Mesenchymal stem cell (in vitro differentiated cells and primary cell): Measurements from ENCODE around the gene PEX16.

Experiments used
- DNase-seq: peaks from one replicate; pipeline ENCODE4 v3.0.0-alpha.2; 2013
- H2AFZ ChIP-seq: one replicate; pipeline ENCODE4 v1.6.1; 2013; ENCODE audit warnings: low read depth, mild to moderate bottlenecking, control low read depth, inconsistent platforms, low read length, moderate library complexity
- H2AK5ac ChIP-seq: 2 replicates; pipeline ENCODE4 v1.6.1; 2013; ENCODE audit warnings: low read length, moderate library complexity, mild to moderate bottlenecking, inconsistent platforms; ENCODE audit not compliant: severe bottlenecking
- H2BK120ac ChIP-seq: one replicate; pipeline ENCODE4 v1.6.1; 2013; ENCODE audit warnings: low read depth, mild to moderate bottlenecking, inconsistent platforms, low read length, moderate library complexity
- H2BK12ac ChIP-seq, 2 experiments: one replicate each; pipeline ENCODE4 v1.6.1; 2013; ENCODE audit warnings: inconsistent platforms in 2 of 2, low read length in 2 of 2, mild to moderate bottlenecking in 2 of 2, moderate library complexity in 2 of 2, control low read depth in 1 of 2
- H2BK15ac ChIP-seq: one replicate; pipeline ENCODE4 v1.6.1; 2013; ENCODE audit warnings: mild to moderate bottlenecking, low read depth, inconsistent platforms; ENCODE audit not compliant: poor library complexity, severe bottlenecking
- H2BK5ac ChIP-seq: 2 replicates; pipeline ENCODE4 v1.6.1; 2013; ENCODE audit warnings: low read depth, mild to moderate bottlenecking, low read length, control low read depth, inconsistent platforms; ENCODE audit not compliant: poor library complexity, severe bottlenecking
- H3K14ac ChIP-seq, 2 experiments: one replicate each; pipeline ENCODE4 v1.6.1; 2013; ENCODE audit warnings: inconsistent platforms in 2 of 2, low read length in 2 of 2, control low read depth in 1 of 2, mild to moderate bottlenecking in 1 of 2, moderate library complexity in 1 of 2
- H3K18ac ChIP-seq, 2 experiments: one replicate each; pipeline ENCODE4 v1.6.1; 2013; ENCODE audit warnings: inconsistent platforms in 2 of 2, low read length in 2 of 2, control low read depth in 1 of 2, low read depth in 1 of 2, mild to moderate bottlenecking in 1 of 2
- H3K23ac ChIP-seq, 2 experiments: one replicate each; pipeline ENCODE4 v1.6.1; 2013; ENCODE audit warnings: inconsistent platforms in 2 of 2, low read length in 2 of 2, mild to moderate bottlenecking in 2 of 2, moderate library complexity in 2 of 2, control low read depth in 1 of 2
- H3K27ac ChIP-seq: 2 replicates; pipeline ENCODE4 v1.5.1; 2013; ENCODE audit warnings: mild to moderate bottlenecking, moderate library complexity, low read length, control low read depth, inconsistent platforms; ENCODE audit not compliant: poor library complexity, severe bottlenecking
- H3K27me3 ChIP-seq, 2 experiments: 2 replicates each; pipeline versions ENCODE4 v1.6.1 to v1.7.0; 2013; ENCODE audit warnings: low read length in 2 of 2, mild to moderate bottlenecking in 2 of 2, moderate library complexity in 2 of 2, control low read depth in 1 of 2, inconsistent platforms in 1 of 2; ENCODE audit not compliant: control insufficient read depth in 1 of 2, insufficient read depth in 1 of 2
- H3K36me3 ChIP-seq, 2 experiments: 2 replicates each; pipeline versions ENCODE4 v1.6.1 to v1.7.0; 2013; ENCODE audit warnings: low read length in 2 of 2, control low read depth in 1 of 2, inconsistent platforms in 1 of 2, low read depth in 1 of 2, mild to moderate bottlenecking in 1 of 2; ENCODE audit not compliant: insufficient read depth in 2 of 2, control insufficient read depth in 1 of 2
- H3K4ac ChIP-seq, 2 experiments: one replicate each; pipeline ENCODE4 v1.6.1; 2013; ENCODE audit warnings: inconsistent platforms in 2 of 2, low read length in 2 of 2, mild to moderate bottlenecking in 2 of 2, moderate library complexity in 2 of 2, control low read depth in 1 of 2, low read depth in 1 of 2
- H3K4me1 ChIP-seq: 2 replicates; pipeline ENCODE4 v1.6.1; 2013; ENCODE audit warnings: low read depth, low read length, control low read depth; ENCODE audit not compliant: control insufficient read depth, insufficient read depth
- H3K4me2 ChIP-seq: 2 replicates; pipeline ENCODE4 v1.6.1; 2013; ENCODE audit warnings: low read length, mild to moderate bottlenecking, inconsistent platforms; ENCODE audit not compliant: poor library complexity, severe bottlenecking
- H3K4me3 ChIP-seq, 2 experiments: 2 replicates each; pipeline versions ENCODE4 v1.5.1 to v1.7.0; 2013; ENCODE audit warnings: low read length in 2 of 2, mild to moderate bottlenecking in 2 of 2, control low read depth in 1 of 2, low read depth in 1 of 2; ENCODE audit not compliant: insufficient read depth in 1 of 2
- H3K79me1 ChIP-seq: replicated peaks from 2 replicates; pipeline ENCODE4 v1.6.1; 2013; ENCODE audit warnings: mild to moderate bottlenecking, control low read depth, low read length, inconsistent platforms; ENCODE audit not compliant: poor library complexity, severe bottlenecking
- H3K9ac ChIP-seq: 2 replicates; pipeline ENCODE4 v1.7.0; 2013; ENCODE audit warnings: mild to moderate bottlenecking, low read length, moderate library complexity
- H3K9me3 ChIP-seq: 2 replicates; pipeline ENCODE4 v1.7.0; 2013; ENCODE audit warnings: mild to moderate bottlenecking, low read length; ENCODE audit not compliant: control insufficient read depth
- H4K8ac ChIP-seq: one replicate; pipeline ENCODE4 v1.6.1; 2013; ENCODE audit warnings: inconsistent platforms, mild to moderate bottlenecking, low read length, moderate library complexity
- H4K91ac ChIP-seq: one replicate; pipeline ENCODE4 v1.6.1; 2013; ENCODE audit warnings: mild to moderate bottlenecking, low read length, inconsistent platforms
- WGBS: methylation state at CpG from one replicate; pipeline ENCODE4 v1.1.7; 2013; ENCODE audit warnings: mixed read lengths; 5-methylcytosine and 5-hydroxymethylcytosine counted together

PEX16 gene

GRCh38 chr11:45925550-45925949, 7.9 kb upstream of the PEX16 start:
- Histone ChIP-seq H3K9me3 (no peaks in the 10 kb centered on the region), H3K27ac (no peak overlapping the region), H3K4ac (no peak overlapping the region), H3K14ac (no peak overlapping the region), H3K4me1 (peaks cover 23% of the 10 kb centered on the region), H3K27me3 (peaks cover 36 to 50% of the 10 kb centered on the region in 2 experiments), H3K18ac (no peak overlapping the region), H3K4me2 (no peak overlapping the region), H2BK15ac (no peak overlapping the region), H3K79me1 (peaks cover 2% of the 10 kb centered on the region), H3K4me3 (no peak overlapping the region), H4K8ac (no peak overlapping the region), H4K91ac (no peak overlapping the region), H3K36me3 (peaks cover 0 to 38% of the 10 kb centered on the region in 2 experiments), H2AFZ (no peak overlapping the region), H3K23ac (no peak overlapping the region), H2BK120ac (no peak overlapping the region), H2BK12ac (no peak overlapping the region), H2AK5ac (no peak overlapping the region), H2BK5ac (no peak overlapping the region), H3K9ac (no peak overlapping the region)
- 79% methylated on average over 2 of the region's 3 CpGs for WGBS
- DNase-seq: no peak

GRCh38 chr11:45924927-45925326, 7.2 kb upstream of the PEX16 start:
- no peak for DNase-seq
- Histone ChIP-seq H3K18ac (no peak overlapping the region), H2BK15ac (no peak overlapping the region), H3K36me3 (peaks cover 0 to 32% of the 10 kb centered on the region in 2 experiments), H2BK5ac (no peak overlapping the region), H3K14ac (no peak overlapping the region), H2AK5ac (no peak overlapping the region), H2AFZ (no peak overlapping the region), H3K4me3 (no peak overlapping the region), H3K4ac (no peak overlapping the region), H3K27ac (no peak overlapping the region), H3K4me1 (peaks cover 21% of the 10 kb centered on the region), H2BK12ac (no peak overlapping the region), H3K9me3 (no peaks in the 10 kb centered on the region), H3K23ac (no peak overlapping the region), H3K27me3 (peaks cover 40 to 50% of the 10 kb centered on the region in 2 experiments), H3K79me1 (no peaks in the 10 kb centered on the region), H4K91ac (no peak overlapping the region), H3K9ac (no peak overlapping the region), H2BK120ac (no peak overlapping the region), H3K4me2 (no peak overlapping the region), H4K8ac (no peak overlapping the region)
- WGBS: 88% methylated on average over 6 of the region's 6 CpGs

GRCh38 chr11:45924036-45924915, 6.6 kb upstream of the PEX16 start:
- no peak overlapping the region for H3K9ac ChIP-seq
- DNase-seq: no peak
- WGBS: 87% methylated on average over 22 of the region's 22 CpGs
- H2AK5ac ChIP-seq: no peak overlapping the region
- H2BK12ac ChIP-seq: no peak overlapping the region
- no peak overlapping the region for H3K4ac ChIP-seq
- H2BK120ac ChIP-seq: no peak overlapping the region
- no peak overlapping the region for H3K4me2 ChIP-seq
- H3K27me3 ChIP-seq: peaks cover 40 to 50% of the 10 kb centered on the region in 2 experiments
- H2BK5ac ChIP-seq: no peak overlapping the region
- no peak overlapping the region for H3K23ac ChIP-seq
- H4K91ac ChIP-seq: no peak overlapping the region
- no peaks in the 10 kb centered on the region for H3K9me3 ChIP-seq
- peak overlapping the region; percentile 55 for H2BK15ac ChIP-seq
- H3K79me1 ChIP-seq: no peaks in the 10 kb centered on the region
- H3K27ac ChIP-seq: no peak overlapping the region
- H4K8ac ChIP-seq: no peak overlapping the region
- no peak overlapping the region for H2AFZ ChIP-seq
- H3K4me1 ChIP-seq: peaks cover 21% of the 10 kb centered on the region
- H3K4me3 ChIP-seq: no peak overlapping the region
- H3K36me3 ChIP-seq: peaks cover 0 to 26% of the 10 kb centered on the region in 2 experiments
- no peak overlapping the region for H3K14ac ChIP-seq
- H3K18ac ChIP-seq: no peak overlapping the region

- no peak within 1 kb of the TSS for H2AK5ac ChIP-seq
- H3K36me3 ChIP-seq: peaks cover 0 to 16% of the 10 kb centered on the region in 2 experiments
- H3K4me1 ChIP-seq: peaks cover 25% of the 10 kb centered on the region
- no peak within 1 kb of the TSS for H2BK120ac ChIP-seq
- H3K4me3 ChIP-seq: peak within 1 kb of the TSS in 1 of 2 experiments; percentile 21
- no peak within 1 kb of the TSS for H4K91ac ChIP-seq
- peaks cover 40 to 50% of the 10 kb centered on the region in 2 experiments for H3K27me3 ChIP-seq
- no peak for DNase-seq
- peak within 1 kb of the TSS; percentile 14 for H2BK15ac ChIP-seq
- no peak within 1 kb of the TSS for H3K4ac ChIP-seq
- no peak within 1 kb of the TSS for H3K14ac ChIP-seq
- 3% methylated on average over 51 of the region's 73 CpGs for WGBS
- no peaks in the 10 kb centered on the region for H3K79me1 ChIP-seq
- no peak within 1 kb of the TSS for H3K9ac ChIP-seq
- H3K4me2 ChIP-seq: peak within 1 kb of the TSS; percentile 60
- peak within 1 kb of the TSS in 1 of 2 experiments; percentile 84 for H3K23ac ChIP-seq
- no peak within 1 kb of the TSS for H2AFZ ChIP-seq
- H3K18ac ChIP-seq: no peak within 1 kb of the TSS
- no peaks in the 10 kb centered on the region for H3K9me3 ChIP-seq
- no peak within 1 kb of the TSS for H2BK12ac ChIP-seq
- H3K27ac ChIP-seq: no peak within 1 kb of the TSS
- H2BK5ac ChIP-seq: no peak within 1 kb of the TSS
- H4K8ac ChIP-seq: no peak within 1 kb of the TSS
These were observed 4.9 kb upstream of the PEX16 start, which contains the start of gene LARGE2 for GRCh38 chr11:45922425-45923082. Gene LARGE2 (plus strand): TSS chr11:45922656. CDS start chr11:45922883, 227 bp downstream.
